ENCODE data around the gene LPAR6. TPM values are rescaled to one million over a fixed set of nuclear protein-coding genes. Genes with fewer than 3 reads are reported as not detected.

LPAR6 gene
- total and polyA plus RNA-seq, 2 of the 13 experiments (the other 11 are each of a cell fraction or from before 2014, with no cell fraction given), result 24.4 to 149 TPM

GRCh38 chr13:48411841-48412531, 927 bp downstream of the LPAR6 start (continued):
- TF ChIP-seq CREB1 (IDR thresholded peaks at IDR 0.05) (no peak), CREB1 (CRISPR knock-in tag; IDR thresholded peaks at IDR 0.05) (0 out of 2 replicates have a peak, but pooled peaks have one; percentile 19), HMGXB4 (CRISPR knock-in tag; IDR thresholded peaks at IDR 0.05; ENCODE audit: borderline replicate concordance in 1 of 2, low read depth in 1 of 2) (0 out of 4 replicates have a peak, but pooled peaks of 1 of the 2 experiments have one; percentile 13), ZNF276 (CRISPR knock-in tag; IDR thresholded peaks at IDR 0.05; ENCODE audit: low read depth) (no peak), HDAC1 (CRISPR knock-in tag; IDR thresholded peaks at IDR 0.05) (peak; percentile 17; the same call in 1 of the 2 replicates), RBFOX2 (IDR thresholded peaks at IDR 0.05; ENCODE audit: low read depth, low read length) (peak; percentile 86), SOX6 (IDR thresholded peaks at IDR 0.05) (no peak), SOX6 (CRISPR knock-in tag; IDR thresholded peaks at IDR 0.05) (peak; percentile 44; the same call in 1 of the 2 replicates), DBP (CRISPR knock-in tag; IDR thresholded peaks at IDR 0.05; ENCODE audit: not compliant biosample characterization) (no peak), SOX5 (CRISPR knock-in tag; IDR thresholded peaks at IDR 0.05; ENCODE audit: borderline replicate concordance) (0 out of 2 replicates have a peak, but pooled peaks have one; percentile 11), ZBTB44 (CRISPR knock-in tag; IDR thresholded peaks at IDR 0.05) (no peak)

Data from HepG2 (cell line).